Mononuclear cell (primary cell): Measurements from ENCODE around the gene KREMEN1. TPM values are rescaled to one million over a fixed set of nuclear protein-coding genes. Genes with fewer than 3 reads are reported as not detected.

Source experiments
- H3K27me3 ChIP-seq: 2 replicates; pipeline ENCODE4 v1.6.0; 2011; ENCODE audit warnings: low read length, control low read depth; ENCODE audit not compliant: insufficient read depth
- H3K4me1 ChIP-seq: 2 replicates; pipeline ENCODE4 v1.5.1; 2011; ENCODE audit warnings: mild to moderate bottlenecking, low read length, control low read depth; ENCODE audit not compliant: insufficient read depth
- H3K4me3 ChIP-seq: 2 replicates; pipeline ENCODE4 v1.5.1; 2011; ENCODE audit warnings: mild to moderate bottlenecking, low read length, moderate library complexity
- H3K9me3 ChIP-seq: 2 replicates; pipeline ENCODE4 v1.5.1; 2011; ENCODE audit warnings: low read depth, mild to moderate bottlenecking, control low read depth, low read length
- total RNA-seq: library from RNA; depleted of rRNA; stranded (reverse); fragments of >200 nt; gene quantifications from one replicate; pipeline ENCODE4 v1.2.3, GENCODE V29; 2012

The KREMEN1 gene
- total RNA-seq, 1 donor = 0.42 TPM

DNA sequence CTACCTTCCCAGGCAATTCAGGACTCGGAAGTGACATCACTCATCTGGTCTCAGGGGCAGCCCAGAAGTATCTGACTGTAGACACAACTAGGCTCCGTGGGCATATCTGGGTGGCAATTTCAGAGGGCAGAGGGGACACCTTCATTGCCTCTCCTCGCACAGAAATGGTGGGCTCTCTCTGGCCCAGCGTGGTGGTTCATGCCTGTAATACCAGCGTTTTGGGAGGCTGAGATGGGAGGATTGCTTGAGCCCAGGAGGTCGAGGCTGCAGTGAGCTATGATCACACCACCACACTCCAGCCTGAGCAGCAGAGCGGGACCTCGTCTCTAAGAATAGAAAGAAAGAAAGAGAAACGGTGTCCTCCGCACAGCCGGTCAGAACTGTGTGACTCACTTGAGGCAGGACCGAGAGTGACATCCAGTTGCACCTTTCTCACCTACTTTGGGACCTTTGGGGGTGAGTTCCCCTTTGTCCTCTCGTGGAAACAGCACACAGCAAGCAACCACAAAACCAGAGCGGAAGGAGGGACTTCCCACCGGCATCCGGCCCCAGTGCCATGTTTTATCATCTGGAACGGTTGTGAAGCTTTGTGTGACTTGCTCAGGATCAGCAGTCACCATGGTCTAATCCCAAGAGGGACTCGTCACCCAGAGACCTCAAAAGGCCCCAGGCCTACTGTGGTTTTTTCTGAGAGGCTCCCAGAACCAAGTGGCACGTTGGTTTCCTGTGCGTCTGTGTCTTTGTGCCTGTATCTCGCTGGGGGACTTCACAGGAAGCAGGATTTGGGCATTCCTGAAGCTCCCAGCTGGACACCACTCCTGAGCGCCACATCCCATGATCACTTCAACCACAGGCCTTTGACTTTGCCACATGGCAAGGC is 94.4 kb downstream of the KREMEN1 start:
- Histone ChIP-seq H3K4me1 (peaks cover 17% of the 10 kb centered on the region), H3K27me3 (no peaks in the 10 kb centered on the region), H3K4me3 (no peak overlapping the region), H3K9me3 (no peaks in the 10 kb centered on the region)

DNA sequence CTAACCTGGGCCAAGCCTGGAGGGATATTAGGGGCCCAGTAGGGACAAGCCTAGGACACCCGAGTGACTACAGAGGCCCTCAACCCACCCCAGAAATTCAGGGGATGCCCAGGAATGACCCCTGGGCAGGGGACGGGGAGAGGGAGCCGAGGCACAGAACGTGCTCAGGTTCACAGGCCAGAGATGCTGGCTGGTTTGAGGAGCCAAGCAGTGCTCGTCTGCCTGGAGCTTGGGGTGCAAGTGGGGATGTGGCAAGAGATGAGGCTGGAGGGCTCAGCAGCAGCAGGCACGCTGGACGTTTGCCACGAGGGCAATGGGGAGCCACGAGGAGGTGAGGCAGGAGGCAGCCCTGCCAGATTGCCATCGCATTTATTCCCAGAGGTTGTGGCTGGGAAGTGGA is 98.9 kb downstream of the KREMEN1 start:
- H3K9me3 ChIP-seq = peaks cover 9% of the 10 kb centered on the region
- no peak overlapping the region for H3K4me3 ChIP-seq
- no peaks in the 10 kb centered on the region for H3K27me3 ChIP-seq
- peaks cover 12% of the 10 kb centered on the region for H3K4me1 ChIP-seq

DNA sequence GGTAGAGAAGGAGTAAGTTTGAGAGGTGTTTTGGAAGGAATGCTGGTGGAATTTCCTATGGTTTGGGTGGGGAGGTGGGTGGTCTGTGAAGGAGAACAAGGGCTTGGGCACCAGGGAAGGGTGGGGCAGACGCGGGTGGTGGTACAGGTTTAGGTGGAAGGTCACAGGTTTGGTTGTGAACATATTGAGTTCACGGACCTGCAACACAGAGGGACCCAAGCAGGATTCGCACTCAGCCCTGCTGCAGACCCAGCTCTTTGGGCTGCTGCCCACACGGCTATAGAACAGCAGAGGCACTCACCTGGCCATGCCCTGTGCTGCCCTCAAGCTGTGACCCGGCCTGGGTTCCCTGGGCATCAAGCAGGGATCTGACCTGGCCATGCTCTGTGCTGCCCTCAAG is 99.4 kb downstream of the KREMEN1 start:
- Histone ChIP-seq H3K9me3 (peaks cover 9% of the 10 kb centered on the region), H3K4me1 (peaks cover 7% of the 10 kb centered on the region), H3K4me3 (no peak overlapping the region), H3K27me3 (no peaks in the 10 kb centered on the region)

DNA sequence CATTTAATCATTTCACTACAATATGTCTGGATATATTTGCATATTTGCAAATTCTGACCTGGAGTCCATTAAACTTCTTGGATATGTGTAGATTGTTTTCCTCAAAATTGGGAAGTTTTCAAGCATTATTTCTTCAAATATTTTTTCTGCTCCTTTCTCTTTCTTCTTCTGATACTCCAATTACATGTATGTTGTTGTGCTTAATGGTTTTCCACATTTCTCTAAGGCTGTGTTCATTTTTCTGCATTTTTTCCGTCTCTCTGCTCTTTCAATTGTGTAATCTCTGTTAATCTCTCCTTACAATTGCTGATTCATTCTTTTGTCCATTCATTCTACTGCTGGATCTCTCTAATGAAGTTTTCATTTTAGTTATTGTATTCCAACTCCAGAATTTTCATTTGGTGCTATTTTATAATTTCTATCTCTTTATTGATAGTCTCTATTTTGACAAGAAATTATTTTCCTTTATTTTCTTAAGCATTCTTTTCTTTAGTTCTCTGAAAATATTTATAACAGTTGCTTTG is 102.5 kb downstream of the KREMEN1 start:
- Histone ChIP-seq H3K9me3 (peaks cover 9% of the 10 kb centered on the region), H3K27me3 (no peaks in the 10 kb centered on the region), H3K4me1 (no peaks in the 10 kb centered on the region), H3K4me3 (no peak overlapping the region)

GRCh38 chr22:29183971-29184848 is 111.4 kb downstream of the KREMEN1 start:
- Histone ChIP-seq H3K27me3 (no peaks in the 10 kb centered on the region), H3K4me1 (no peaks in the 10 kb centered on the region), H3K4me3 (no peak overlapping the region), H3K9me3 (no peaks in the 10 kb centered on the region)

DNA sequence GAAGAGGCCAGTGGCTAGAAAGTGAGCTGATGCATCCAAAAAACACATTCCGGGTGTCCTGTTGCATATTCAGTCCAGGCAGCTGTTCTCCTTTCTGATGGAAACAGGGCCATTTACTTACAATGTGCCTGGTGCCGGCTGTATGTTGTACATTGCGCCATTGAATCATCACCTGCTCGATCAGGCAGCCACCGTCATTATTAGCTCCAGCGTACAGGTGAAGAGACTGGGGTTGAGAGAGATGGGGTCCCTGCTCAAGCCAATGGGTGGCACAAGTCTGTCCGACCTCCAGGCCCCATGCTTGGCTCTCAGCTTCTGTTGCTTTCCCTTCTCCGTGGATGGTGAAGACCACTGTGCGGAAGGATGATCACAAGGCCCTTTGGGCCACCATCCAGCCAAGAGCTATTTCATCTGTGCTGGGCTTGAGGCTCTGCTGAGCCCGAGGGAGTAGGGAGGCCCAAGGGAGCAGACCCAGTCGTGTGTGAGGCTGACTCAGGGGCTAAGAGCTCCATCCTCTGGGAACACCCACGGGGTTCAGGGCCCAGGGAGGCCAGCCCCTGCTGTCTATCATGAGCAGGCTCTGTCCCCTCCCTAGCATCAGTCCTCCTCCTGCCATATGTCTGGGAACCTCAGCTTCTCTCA is 112.1 kb downstream of the KREMEN1 start:
- no peak overlapping the region for H3K4me3 ChIP-seq
- H3K4me1 ChIP-seq = no peaks in the 10 kb centered on the region
- H3K9me3 ChIP-seq = no peaks in the 10 kb centered on the region
- H3K27me3 ChIP-seq = no peaks in the 10 kb centered on the region

DNA sequence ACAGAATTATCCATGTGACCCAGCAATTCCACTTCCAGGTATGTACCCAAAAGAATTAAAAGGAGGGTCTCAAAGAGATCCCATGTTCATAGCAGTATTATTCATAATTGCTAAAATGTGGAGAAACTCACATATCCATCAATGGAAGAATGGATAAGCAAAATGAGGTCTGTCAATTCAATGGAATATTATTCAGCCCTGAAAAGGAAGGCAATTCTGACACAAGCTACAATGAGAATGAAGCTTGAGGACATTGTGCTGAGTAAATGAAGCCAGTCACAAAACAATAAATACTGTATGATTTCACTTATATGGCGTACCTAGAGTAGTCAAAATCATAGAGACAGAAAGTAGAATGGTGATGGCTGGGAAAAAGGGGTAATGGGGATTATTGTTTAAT is 113.5 kb downstream of the KREMEN1 start:
- Histone ChIP-seq H3K27me3 (no peaks in the 10 kb centered on the region), H3K4me1 (no peaks in the 10 kb centered on the region), H3K9me3 (no peaks in the 10 kb centered on the region), H3K4me3 (no peak overlapping the region)

GRCh38 chr22:29187831-29188230 is 115.0 kb downstream of the KREMEN1 start:
- no peaks in the 10 kb centered on the region for H3K27me3 ChIP-seq
- H3K9me3 ChIP-seq = no peaks in the 10 kb centered on the region
- H3K4me1 ChIP-seq = no peaks in the 10 kb centered on the region
- no peak overlapping the region for H3K4me3 ChIP-seq

DNA sequence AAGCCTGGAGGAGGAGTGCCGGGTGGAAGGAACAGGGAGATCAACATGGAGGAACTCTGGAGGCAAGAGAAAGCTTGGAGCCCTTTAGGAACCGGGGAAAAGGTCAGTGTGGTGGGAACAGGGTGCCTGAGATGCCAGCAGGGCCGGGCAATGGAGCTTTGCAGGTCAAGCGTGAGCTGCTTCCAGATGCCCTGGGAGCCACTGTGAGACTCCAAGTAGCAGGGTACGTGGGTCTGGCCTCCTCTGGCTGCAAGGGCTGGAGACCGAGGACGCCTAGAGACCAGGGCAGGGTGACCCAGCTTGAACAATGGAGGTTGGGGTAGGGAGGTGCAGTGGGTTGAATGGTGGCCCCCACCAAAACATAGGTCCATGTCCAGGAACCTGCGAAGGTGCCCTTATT is 117.2 kb downstream of the KREMEN1 start:
- no peaks in the 10 kb centered on the region for H3K4me1 ChIP-seq
- no peaks in the 10 kb centered on the region for H3K27me3 ChIP-seq
- no peaks in the 10 kb centered on the region for H3K9me3 ChIP-seq
- H3K4me3 ChIP-seq = no peak overlapping the region

DNA sequence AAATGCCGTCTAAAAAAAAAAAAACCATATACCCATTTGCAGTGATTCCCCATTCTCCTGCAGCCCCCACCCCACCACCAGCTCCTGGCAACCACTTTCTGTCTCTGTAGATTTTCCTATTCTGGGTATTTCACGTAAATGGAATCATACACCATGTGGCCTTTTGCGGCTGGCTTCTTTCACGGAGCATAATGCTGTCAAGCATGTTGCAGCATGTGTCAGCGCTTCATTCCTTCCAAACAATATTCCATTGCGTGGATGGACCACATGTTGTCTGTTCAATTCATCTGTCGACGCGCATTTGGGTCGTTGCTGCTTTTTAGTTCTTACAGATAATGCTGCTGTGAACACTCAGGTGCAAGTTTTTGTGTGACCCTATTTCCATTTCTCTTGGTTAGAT is 118.1 kb downstream of the KREMEN1 start:
- H3K4me3 ChIP-seq = no peak overlapping the region
- no peaks in the 10 kb centered on the region for H3K27me3 ChIP-seq
- no peaks in the 10 kb centered on the region for H3K4me1 ChIP-seq
- H3K9me3 ChIP-seq = no peaks in the 10 kb centered on the region

- no peak overlapping the region for H3K4me3 ChIP-seq
- H3K27me3 ChIP-seq = no peaks in the 10 kb centered on the region
- no peaks in the 10 kb centered on the region for H3K9me3 ChIP-seq
- H3K4me1 ChIP-seq = no peaks in the 10 kb centered on the region
These were observed 120.2 kb downstream of the KREMEN1 start for GRCh38 chr22:29193021-29193420.

GRCh38 chr22:29194184-29194583 is 121.3 kb downstream of the KREMEN1 start:
- Histone ChIP-seq H3K27me3 (no peaks in the 10 kb centered on the region), H3K4me3 (no peak overlapping the region), H3K4me1 (no peaks in the 10 kb centered on the region), H3K9me3 (no peaks in the 10 kb centered on the region)

DNA sequence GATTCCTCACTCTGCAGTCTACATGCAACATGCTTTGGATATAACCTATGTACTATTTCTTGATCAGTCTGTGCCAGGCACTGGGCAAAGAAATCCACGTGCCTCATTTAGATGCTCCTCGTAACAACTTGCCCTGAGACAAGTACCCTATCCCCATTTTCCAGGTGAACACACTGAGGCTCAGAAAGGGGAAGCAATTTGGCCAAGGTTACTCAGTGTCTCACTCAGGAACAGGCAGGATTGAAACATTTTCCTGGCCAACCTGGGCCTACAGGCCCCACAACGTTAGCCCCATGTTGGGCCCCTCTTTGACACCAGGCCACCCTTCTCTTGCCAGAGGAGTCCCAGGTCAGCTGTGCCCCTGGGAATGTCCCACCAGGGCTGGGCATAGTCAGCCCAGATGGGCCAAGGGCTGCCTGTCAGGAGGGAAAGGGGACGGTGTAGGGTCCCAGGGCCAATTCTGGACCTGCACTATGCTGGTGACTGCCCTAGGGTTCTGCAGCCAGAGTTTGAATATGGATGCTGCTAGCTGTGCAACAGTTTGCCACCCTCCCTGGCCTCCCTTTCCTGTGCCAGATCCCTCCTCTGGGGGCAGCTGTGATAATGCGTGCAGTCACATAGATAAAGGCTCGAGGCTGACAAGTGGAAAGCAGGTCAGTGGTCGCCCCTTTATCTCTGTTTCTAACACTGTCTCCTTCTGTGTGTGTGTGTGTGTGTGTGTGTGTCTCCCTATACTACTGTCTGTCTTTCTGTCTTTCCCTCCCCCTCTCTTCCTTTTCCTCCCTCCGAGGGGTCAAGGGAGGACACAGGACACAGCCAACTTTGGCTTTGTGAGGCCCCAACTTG is 122.5 kb downstream of the KREMEN1 start:
- no peaks in the 10 kb centered on the region for H3K9me3 ChIP-seq
- H3K4me1 ChIP-seq = no peaks in the 10 kb centered on the region
- no peaks in the 10 kb centered on the region for H3K27me3 ChIP-seq
- no peak overlapping the region for H3K4me3 ChIP-seq

- no peaks in the 10 kb centered on the region for H3K4me1 ChIP-seq
These were observed 123.3 kb downstream of the KREMEN1 start for GRCh38 chr22:29195964-29196666.

More at GRCh38 chr22:29195964-29196666, 123.3 kb downstream of the KREMEN1 start:
- Histone ChIP-seq H3K27me3 (no peaks in the 10 kb centered on the region), H3K4me3 (no peak overlapping the region), H3K9me3 (no peaks in the 10 kb centered on the region)
